ENCODE measurements around the gene MYH6.
"Not testable (repeated sequence)": the region's sequence is repeated elsewhere in the genome, so short reads cannot be mapped to it uniquely, and the experiment has no call there.

Gene MYH6

GRCh38 chr14:23414254-23414653 is 6.2 kb upstream of the MYH6 start:
- DNase-seq = no peak

- no peak for DNase-seq
These were observed 5.6 kb upstream of the MYH6 start for GRCh38 chr14:23413681-23414080.

- no peak for DNase-seq
These were observed 3.8 kb upstream of the MYH6 start for GRCh38 chr14:23411563-23412525.

- no peak for DNase-seq
These were observed 2.0 kb upstream of the MYH6 start for GRCh38 chr14:23409966-23410635.

- no peak for DNase-seq
These were observed 1.4 kb upstream of the MYH6 start for GRCh38 chr14:23409475-23409874.

- no peak for DNase-seq
These were observed 196 bp upstream of the MYH6 start for GRCh38 chr14:23408307-23408630.

GRCh38 chr14:23406725-23407355 is 1.2 kb downstream of the MYH6 start:
- DNase-seq = no peak

- no peak for DNase-seq
These were observed 1.8 kb downstream of the MYH6 start for GRCh38 chr14:23406244-23406643.

- no peak for DNase-seq
These were observed 2.5 kb downstream of the MYH6 start for GRCh38 chr14:23405516-23406025.

- DNase-seq = no peak
These were observed 3.0 kb downstream of the MYH6 start for GRCh38 chr14:23405096-23405495.

GRCh38 chr14:23404331-23404900 is 3.7 kb downstream of the MYH6 start:
- no peak for DNase-seq

- DNase-seq = no peak
These were observed 4.2 kb downstream of the MYH6 start for GRCh38 chr14:23403908-23404307.

GRCh38 chr14:23403139-23403438 is 5.0 kb downstream of the MYH6 start:
- DNase-seq = no peak

GRCh38 chr14:23402296-23403138 is 5.6 kb downstream of the MYH6 start:
- no peak for DNase-seq

- DNase-seq = no peak
These were observed 6.8 kb downstream of the MYH6 start for GRCh38 chr14:23401291-23401690.

GRCh38 chr14:23400496-23401149 is 7.5 kb downstream of the MYH6 start:
- not testable (repeated sequence) for DNase-seq

- DNase-seq = no peak
These were observed 8.5 kb downstream of the MYH6 start for GRCh38 chr14:23399591-23399990.

GRCh38 chr14:23399136-23399535 is 8.9 kb downstream of the MYH6 start:
- DNase-seq = no peak

- no peak for DNase-seq
These were observed 9.7 kb downstream of the MYH6 start for GRCh38 chr14:23398348-23398747.

GRCh38 chr14:23396781-23397407 is 11.2 kb downstream of the MYH6 start:
- no peak for DNase-seq

- DNase-seq = no peak
These were observed 11.9 kb downstream of the MYH6 start for GRCh38 chr14:23396126-23396525.

GRCh38 chr14:23392613-23393012 is 15.5 kb downstream of the MYH6 start:
- DNase-seq = no peak
